HK-2 (cell line): Measurements from ENCODE around the gene SMPD4.
"Not testable (repeated sequence)": the region's sequence is repeated elsewhere in the genome, so short reads cannot be mapped to it uniquely, and the experiment has no call there.

Source experiments
- DNase-seq: peaks from one replicate; pipeline ENCODE4 v3.0.0-alpha.2; 2018; ENCODE audit not compliant: unreplicated experiment

SMPD4 gene

DNA sequence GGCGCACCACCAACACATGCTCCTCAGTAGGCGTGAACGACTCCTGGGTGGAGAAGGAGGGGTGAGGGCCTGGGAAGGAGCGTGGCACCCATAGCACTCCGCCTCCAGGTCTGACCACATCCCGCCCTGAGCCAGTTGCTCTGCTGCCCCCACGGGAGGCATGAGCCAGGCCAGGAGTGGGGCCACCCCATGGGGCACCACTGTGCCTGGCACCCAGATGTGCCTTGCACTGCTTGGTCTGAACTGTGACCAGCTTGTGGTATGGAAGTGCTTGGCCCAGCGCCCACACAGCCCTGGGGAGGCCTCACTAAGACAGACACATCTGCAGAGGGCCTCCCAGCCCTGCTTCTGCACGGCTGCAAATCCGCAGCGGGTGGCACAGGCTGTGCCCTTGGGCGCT is 24.0 kb downstream of the SMPD4 start:
- not testable (repeated sequence) for DNase-seq

- DNase-seq: no peak
These were observed 24.8 kb downstream of the SMPD4 start for GRCh38 chr2:130156624-130157004.

DNA sequence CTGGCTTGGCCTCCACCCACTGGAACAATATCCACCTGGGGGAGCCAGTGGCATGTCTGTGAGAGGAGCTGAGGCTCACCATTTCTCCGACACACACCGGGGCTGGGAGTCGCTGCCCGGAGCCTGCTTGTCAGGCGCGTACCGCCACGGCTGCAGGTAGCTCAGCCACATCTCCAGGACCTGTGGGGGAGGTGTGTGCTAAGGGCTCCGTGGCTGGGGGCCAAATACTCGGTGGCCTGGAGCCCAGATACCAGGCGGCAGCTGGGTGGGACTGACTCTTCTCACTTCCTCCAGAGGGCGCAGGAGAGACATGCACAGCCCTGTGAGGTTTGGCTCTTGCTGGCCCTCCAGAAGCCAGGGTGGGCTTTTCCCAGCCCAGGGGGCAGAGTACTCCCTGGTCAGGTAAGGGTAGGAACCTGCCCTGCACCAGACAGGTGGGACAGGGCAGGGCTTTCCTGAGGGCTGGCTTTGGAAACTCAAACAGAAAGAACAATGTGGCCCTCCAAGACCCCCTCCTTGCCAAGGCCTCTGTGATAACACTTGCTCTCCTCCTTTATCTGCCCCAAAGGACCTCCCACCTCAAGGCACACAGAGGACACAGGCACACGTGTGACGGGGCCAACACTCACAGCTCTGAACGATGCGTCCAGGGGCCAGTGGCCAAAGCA is 25.3 kb downstream of the SMPD4 start:
- peak; percentile 70 for DNase-seq

- no peak for DNase-seq
These were observed 26.3 kb downstream of the SMPD4 start for GRCh38 chr2:130154773-130155765.

DNA sequence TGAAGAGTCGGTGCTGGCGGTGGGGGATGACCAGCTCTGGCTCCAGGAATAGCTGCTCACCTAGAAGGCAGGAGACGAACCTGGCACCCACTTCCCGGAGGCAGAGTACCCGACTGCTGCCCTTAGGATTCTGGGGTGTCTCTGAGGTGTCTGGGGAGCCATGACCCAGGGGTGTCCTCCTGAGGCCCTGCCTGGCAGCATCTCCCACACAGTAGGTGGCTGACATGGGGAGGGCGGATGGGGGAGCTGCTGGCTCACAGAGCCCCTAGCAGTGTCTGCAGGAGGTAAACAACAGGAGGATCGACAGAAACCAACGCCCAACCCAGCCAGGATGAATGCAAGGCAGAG is 27.0 kb downstream of the SMPD4 start:
- DNase-seq: not testable (repeated sequence)

DNA sequence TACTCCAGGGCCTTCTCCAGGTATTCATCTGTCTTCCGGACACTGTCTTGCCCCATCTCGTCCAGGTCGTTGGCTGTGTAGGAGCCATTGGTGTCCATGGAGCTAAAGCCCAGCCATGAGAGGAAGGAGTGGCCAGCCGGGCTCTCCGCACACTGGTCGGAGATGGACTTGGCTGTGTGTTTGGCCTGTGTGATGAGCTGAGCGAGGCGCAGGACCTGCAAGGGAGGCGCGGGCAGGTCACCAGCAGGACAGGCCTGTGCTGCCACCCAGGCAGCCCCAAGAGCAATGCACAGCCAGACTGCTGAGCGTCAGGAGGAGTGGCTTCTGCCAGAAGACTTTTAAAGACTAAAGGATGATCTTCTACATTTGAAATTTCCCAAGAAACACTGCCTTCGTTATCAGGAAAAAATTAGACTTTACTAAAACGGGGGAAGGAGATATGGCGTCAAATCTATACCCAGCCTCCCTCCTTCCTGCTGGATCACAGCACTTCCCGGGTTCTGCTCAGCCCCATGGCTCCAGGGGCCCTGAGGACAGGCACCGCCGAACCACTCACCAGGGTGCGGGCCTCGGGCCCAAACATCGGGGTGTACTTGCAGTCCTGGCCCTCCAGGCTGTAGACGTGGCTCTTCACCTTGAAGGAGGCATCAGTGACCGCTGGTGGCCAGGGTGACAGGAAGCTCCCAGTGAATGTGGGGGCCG is 27.5 kb downstream of the SMPD4 start:
- DNase-seq: not testable (repeated sequence)

DNA sequence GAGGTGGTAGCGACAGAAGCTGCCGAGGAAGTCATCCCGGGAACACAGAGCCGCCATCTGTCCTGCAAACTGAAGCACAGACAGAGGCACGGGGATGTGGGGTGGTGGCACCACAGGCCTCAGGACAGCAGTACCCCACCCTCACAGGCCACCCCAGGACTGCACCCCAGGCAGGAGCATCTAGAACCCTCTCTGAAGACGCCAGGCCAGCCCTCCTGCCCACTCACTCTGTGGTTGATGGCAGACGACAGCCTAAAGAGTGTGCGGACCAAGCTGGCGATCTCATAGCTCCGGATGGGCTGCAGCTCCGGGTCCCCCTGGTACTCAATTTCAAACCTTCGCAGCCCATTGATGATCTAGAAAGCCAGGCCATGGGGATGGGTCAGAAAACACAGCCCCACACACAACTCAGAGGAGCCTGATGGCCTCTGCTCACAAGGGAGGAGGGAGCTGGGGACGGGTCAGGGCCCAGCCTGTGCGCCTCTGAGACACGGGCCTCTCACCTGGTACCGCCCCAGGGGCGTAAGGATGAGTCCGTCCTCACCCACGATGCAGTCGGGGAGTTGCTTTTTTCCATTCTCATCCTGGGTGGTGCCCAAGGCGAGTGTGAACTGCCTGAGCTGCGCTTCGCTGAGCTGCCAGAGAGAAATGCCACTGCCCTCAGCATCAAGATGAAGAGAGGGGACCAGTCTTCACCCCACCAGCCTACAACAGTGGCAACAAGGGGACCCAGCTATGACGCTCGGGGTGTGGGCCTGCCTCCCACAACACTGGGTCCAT is 28.4 kb downstream of the SMPD4 start:
- no peak for DNase-seq

DNA sequence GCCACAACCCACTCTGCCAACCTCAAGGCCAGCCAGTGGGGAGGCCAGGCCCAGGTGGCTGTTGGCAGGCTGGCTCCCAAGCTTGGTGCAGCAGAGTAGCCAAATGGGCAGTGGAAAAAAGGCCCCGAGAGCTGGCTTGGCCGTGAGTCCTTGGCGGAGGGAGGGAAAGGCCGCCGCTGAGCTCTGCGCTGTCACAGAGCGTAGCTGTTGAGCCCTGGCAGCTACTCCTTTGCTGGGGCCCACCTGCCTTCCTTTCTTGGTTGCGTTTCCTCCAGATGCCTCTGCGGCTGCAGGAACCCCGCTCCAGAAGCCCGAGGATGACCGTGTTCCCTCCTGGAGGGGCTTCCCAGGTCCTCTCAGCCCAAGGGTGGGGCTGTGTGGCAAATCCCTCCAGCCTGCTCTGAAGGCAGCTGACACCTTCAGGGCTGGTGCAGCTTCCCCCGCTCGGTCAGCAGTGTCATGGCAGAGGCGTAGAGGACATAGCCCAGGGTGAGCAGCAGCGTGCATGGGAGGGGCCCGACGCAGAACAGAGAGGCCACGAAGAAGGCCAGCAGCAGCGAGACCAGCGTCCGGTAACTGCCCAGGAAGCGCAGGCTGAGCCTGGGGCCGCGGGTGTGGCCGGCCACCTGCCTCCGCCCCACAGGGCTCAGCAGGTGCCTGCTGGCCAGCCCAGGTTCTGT is 29.1 kb downstream of the SMPD4 start:
- not testable (repeated sequence) for DNase-seq

DNA sequence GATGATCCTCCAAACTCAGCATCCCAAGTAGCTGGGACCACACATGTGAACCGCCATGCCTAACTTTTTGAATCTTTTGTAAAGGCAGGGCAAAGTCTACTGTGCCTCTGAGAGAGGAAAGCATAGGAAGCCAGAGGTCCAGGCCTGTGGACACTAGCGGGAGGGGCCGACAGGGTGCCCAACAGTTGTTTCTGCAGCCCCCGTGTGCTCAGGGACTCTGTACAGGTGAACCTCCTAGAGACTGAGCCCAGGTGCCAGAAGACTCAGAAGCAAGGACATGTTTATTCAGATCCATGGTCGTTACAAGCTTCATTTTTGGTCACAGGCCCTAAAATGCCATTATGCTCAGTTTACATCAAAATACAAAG is 30.3 kb downstream of the SMPD4 start:
- DNase-seq: not testable (repeated sequence)

GRCh38 chr2:130150181-130151144 is 30.9 kb downstream of the SMPD4 start:
- no peak for DNase-seq

DNA sequence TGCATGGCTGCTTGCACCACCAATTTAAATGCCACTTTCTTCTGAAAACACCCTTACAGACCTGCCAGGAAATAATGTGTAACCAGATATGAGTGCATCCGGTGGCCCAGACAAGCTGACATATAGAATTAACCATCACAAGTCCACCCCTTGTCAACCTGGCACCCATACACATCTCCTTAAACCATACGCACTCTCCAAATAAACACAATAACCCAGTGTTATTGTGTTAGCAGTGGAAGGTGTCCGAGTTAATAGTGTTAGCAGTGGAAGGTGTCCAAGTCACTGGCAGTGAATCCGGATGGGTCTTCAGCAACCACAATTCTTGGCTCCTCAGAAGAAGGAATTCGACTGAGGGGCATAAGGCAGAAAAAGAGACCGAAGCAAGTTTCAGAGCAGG is 32.9 kb downstream of the SMPD4 start:
- DNase-seq: not testable (repeated sequence)

DNA sequence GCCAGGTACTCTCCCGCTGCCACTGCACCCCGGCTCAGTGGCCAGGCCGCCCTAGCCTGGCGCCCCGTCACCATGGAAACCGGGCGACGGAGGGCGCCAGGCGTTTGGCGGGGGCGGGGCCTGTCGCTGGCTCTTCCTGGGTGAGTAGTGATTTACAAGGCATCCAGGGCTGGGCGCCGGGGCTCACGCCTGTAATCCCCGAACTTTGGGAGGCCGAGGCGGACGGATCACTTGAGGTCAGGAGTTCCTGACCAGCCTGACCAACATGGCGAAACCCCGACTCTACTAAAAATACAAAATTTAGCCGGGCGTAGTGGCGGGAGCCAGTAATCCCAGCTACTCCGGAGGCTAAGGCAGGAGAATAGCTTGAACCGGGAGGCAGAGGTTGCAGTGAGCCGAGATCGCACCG is 36.4 kb downstream of the SMPD4 start, which contains the start of gene CCDC74B:
Gene CCDC74B, minus strand, starts transcription at position 107 of the 409 bp plus-strand sequence. CDS start 116 bp downstream, outside the sequence.
- DNase-seq: peak; percentile 55

GRCh38 chr2:130143266-130144039 is 37.9 kb downstream of the SMPD4 start:
- DNase-seq: not testable (repeated sequence)

GRCh38 chr2:130142396-130143265 is 38.8 kb downstream of the SMPD4 start:
- not testable (repeated sequence) for DNase-seq

- not testable (repeated sequence) for DNase-seq
These were observed 39.6 kb downstream of the SMPD4 start for GRCh38 chr2:130141645-130142370.

DNA sequence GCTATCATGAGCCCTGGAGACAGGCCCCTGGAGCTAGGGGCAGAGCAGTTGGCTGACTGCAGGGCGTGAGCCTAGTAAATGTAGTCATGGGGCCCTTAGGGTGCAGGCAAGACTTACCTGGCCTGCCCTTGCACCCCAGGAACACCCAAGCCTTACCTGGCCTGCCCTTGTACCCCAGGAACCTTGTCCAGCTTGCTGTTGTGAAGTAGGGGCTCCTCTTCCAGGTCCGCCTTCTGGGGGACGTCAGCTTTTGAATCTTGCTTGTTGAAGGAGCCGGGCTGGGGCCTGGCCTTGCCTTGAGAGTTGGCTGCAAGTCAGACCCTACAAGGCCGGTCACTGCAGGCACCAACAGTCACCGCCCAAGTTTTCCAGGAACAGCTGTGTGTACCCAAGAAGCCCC is 40.4 kb downstream of the SMPD4 start:
- not testable (repeated sequence) for DNase-seq

DNA sequence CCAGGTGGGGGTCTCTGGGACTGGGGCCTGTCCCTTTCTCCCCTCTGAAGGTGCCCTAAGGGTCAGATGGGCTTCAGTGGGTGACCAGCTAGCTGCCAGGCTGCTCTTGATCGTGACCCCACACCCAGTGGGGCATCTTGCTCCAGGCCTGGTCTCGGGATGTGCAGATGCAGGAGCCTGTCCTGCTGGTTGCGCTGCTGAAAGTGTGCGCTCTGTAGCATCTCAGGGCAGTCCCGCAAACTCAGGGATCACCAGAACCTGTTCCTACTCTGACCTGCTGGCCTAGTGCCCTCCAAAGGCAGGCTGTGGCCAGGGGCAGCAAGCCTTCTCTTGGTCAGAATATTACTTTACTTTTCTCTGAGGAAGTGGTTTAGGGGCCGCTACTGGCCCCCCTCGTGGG is 40.9 kb downstream of the SMPD4 start:
- not testable (repeated sequence) for DNase-seq
